Neural progenitor cell (in vitro differentiated cells): ENCODE measurements around the gene KLHL28. TPM values are rescaled to one million over a fixed set of nuclear protein-coding genes. Genes with fewer than 3 reads are reported as not detected.

ENCODE experiments used
- DNase-seq: peaks from one replicate; pipeline ENCODE4 v3.0.0-alpha.2; 2016; ENCODE audit warnings: low spot score
- H2AFZ ChIP-seq: fragments of 200-600 bp; sonication (generic); replicated peaks from 2 replicates; pipeline ENCODE4 v1.6.1; 2016; ENCODE audit warnings: antibody characterized with exemption
- H3F3A ChIP-seq: fragments of 200-600 bp; sonication (generic); 2 replicates; pipeline ENCODE4 v1.6.1; 2016; ENCODE audit warnings: antibody characterized with exemption, low read depth
- H3K27ac ChIP-seq: fragments of 200-600 bp; sonication (generic); 2 replicates; pipeline ENCODE4 v1.5.1; 2016; ENCODE audit warnings: mild to moderate bottlenecking
- H3K27me3 ChIP-seq: fragments of 200-600 bp; sonication (generic); 2 replicates; pipeline ENCODE4 v1.6.1; 2016; ENCODE audit warnings: mild to moderate bottlenecking, moderate library complexity
- H3K36me3 ChIP-seq: fragments of 200-600 bp; sonication (generic); 2 replicates; pipeline ENCODE4 v1.5.1; 2016
- H3K4me1 ChIP-seq: fragments of 200-600 bp; sonication (generic); 2 replicates; pipeline ENCODE4 v1.6.1; 2016; ENCODE audit warnings: mixed run types
- H3K4me2 ChIP-seq: fragments of 200-600 bp; sonication (generic); 2 replicates; pipeline ENCODE4 v1.6.1; 2016
- H3K4me3 ChIP-seq: fragments of 200-600 bp; sonication (generic); 2 replicates; pipeline ENCODE4 v1.5.1; 2016
- H3K79me2 ChIP-seq: fragments of 200-600 bp; sonication (generic); 2 replicates; pipeline ENCODE4 v1.6.1; 2016; ENCODE audit warnings: low read depth
- H3K9ac ChIP-seq: fragments of 200-600 bp; sonication (generic); 2 replicates; pipeline ENCODE4 v1.6.1; 2016
- H3K9me3 ChIP-seq: fragments of 200-600 bp; sonication (generic); 2 replicates; pipeline ENCODE4 v1.5.1; 2016; ENCODE audit warnings: low read depth
- H4K20me1 ChIP-seq: fragments of 200-600 bp; sonication (generic); 2 replicates; pipeline ENCODE4 v1.6.1; 2016; ENCODE audit warnings: low read depth
- H3K27ac Mint-ChIP-seq: 3 replicates; pipeline ENCODE4 v1.8.0; 2021; ENCODE audit warnings: mixed read lengths
- H3K27me3 Mint-ChIP-seq: 2 replicates; pipeline ENCODE4 v1.8.0; 2022; ENCODE audit warnings: low read depth, mild to moderate bottlenecking, inconsistent platforms, moderate library complexity, mixed read lengths; ENCODE audit not compliant: insufficient read depth
- H3K36me3 Mint-ChIP-seq: 3 replicates; pipeline ENCODE4 v1.8.0; 2021; ENCODE audit warnings: mixed read lengths
- H3K4me1 Mint-ChIP-seq: 3 replicates; pipeline ENCODE4 v1.8.0; 2021; ENCODE audit warnings: mixed read lengths
- H3K4me3 Mint-ChIP-seq: 3 replicates; pipeline ENCODE4 v1.8.0; 2021; ENCODE audit warnings: mild to moderate bottlenecking, moderate library complexity, mixed read lengths
- H3K9me3 Mint-ChIP-seq: 3 replicates; pipeline ENCODE4 v1.8.0; 2020; ENCODE audit warnings: mixed read lengths
- CTCF ChIP-seq: fragments of 200-600 bp; sonication (generic); IDR thresholded peaks from 2 replicates; pipeline ENCODE4 v1.5.1; 2017; ENCODE audit warnings: antibody characterized with exemption, mild to moderate bottlenecking
- EZH2 ChIP-seq: fragments of 200-600 bp; sonication (generic); IDR thresholded peaks from 2 replicates; pipeline ENCODE4 v1.6.1; 2017; ENCODE audit warnings: antibody characterized with exemption, mild to moderate bottlenecking, moderate library complexity
- EZH2phosphoT487 ChIP-seq: fragments of 200-600 bp; sonication (generic); IDR thresholded peaks from 2 replicates; pipeline ENCODE4 v1.6.1; 2017; ENCODE audit warnings: antibody characterized with exemption
- total RNA-seq: library from RNA; depleted of rRNA; stranded (reverse); fragments of >200 nt; gene quantifications from 2 replicates; pipeline ENCODE4 v1.2.3, GENCODE V29; 2015; ENCODE audit warnings: low replicate concordance

The KLHL28 gene
- total RNA-seq, 1 donor from 2014 or later: 21.8 TPM

DNA sequence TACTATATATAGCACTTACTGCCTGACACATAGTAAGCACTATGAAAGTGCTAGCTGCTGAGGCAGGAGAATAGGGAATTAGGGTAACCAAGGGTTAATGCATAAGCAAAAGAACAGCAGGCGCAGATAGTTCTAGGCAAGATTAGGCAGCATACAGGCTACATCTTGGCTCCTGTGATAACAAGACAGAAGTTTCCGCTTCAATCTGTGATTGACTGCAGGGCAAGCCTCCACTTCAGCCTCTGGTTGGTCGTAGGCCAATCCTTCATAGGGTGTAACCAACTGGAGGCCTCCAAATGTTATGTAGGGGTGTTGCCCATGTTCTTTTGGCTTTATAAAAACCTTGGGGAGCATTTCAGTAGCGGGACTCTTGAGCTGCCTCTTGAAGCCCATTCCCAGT, 46.9 kb downstream of the KLHL28 start:
- H3K27me3 ChIP-seq: no peaks in the 10 kb centered on the region
- peaks cover 23% of the 10 kb centered on the region for H3F3A ChIP-seq
- H3K9me3 Mint-ChIP-seq: peaks cover 2% of the 10 kb centered on the region
- TF ChIP-seq EZH2phosphoT487 (no peak), CTCF (no peak), EZH2 (no peak)
- no peaks in the 10 kb centered on the region for H3K9me3 ChIP-seq
- no peak overlapping the region for H3K9ac ChIP-seq
- DNase-seq: peak; percentile 32
- peaks cover 5% of the 10 kb centered on the region for H3K4me1 ChIP-seq
- no peak overlapping the region for H3K4me2 ChIP-seq
- no peaks in the 10 kb centered on the region for H3K4me1 Mint-ChIP-seq
- H2AFZ ChIP-seq: peak overlapping the region; percentile 71
- H3K4me3 ChIP-seq: no peak overlapping the region
- H3K27ac Mint-ChIP-seq: no peak overlapping the region
- no peak overlapping the region for H3K27ac ChIP-seq
- H3K36me3 Mint-ChIP-seq: no peaks in the 10 kb centered on the region
- H3K27me3 Mint-ChIP-seq: peaks cover 4% of the 10 kb centered on the region
- no peaks in the 10 kb centered on the region for H4K20me1 ChIP-seq
- no peaks in the 10 kb centered on the region for H3K36me3 ChIP-seq
- H3K79me2 ChIP-seq: no peaks in the 10 kb centered on the region
- no peak overlapping the region for H3K4me3 Mint-ChIP-seq

DNA sequence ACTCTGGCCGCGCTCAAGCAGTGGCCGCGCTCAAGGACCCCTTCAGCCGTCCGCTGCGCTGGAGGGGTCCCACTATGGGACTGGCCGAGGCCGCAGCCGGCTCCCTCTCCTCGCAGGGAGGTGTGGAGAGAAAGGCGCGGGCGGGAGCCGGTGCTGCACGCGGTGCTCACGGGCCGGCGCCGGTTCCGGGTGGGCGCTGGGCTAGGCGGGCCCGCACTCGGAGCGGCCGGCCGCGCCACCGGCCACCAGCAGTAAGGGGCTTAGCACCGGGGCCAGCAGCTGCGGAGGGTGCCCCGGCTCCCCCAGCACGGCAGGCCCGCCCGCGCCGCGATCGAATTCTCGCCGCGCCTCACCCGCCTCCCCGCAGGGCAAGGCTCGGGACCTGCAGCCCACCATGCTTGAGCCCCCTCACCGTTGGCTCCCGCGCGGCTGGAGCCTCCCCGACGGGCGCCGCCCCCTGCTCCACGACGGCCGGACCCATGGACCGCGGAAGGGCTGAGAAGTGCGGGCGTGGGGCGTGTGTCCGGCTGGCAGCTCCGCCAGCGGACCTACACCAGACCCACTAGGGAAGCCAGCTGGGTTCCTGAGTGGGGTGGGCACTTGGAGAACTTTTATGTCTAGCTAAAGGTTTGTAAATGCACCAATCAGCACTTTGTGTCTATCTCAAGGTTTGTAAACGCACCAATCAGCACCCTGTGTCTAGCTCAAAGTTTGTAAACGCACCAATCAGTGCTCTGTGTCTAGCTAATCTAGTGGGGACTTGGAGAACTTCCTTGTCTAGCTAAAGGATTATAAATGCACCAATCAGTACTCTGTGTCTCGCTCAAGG, 49.5 kb downstream of the KLHL28 start:
- Mint-ChIP-seq H3K9me3 (peaks cover 2% of the 10 kb centered on the region), H3K36me3 (no peaks in the 10 kb centered on the region), H3K27ac (no peak overlapping the region), H3K4me3 (no peak overlapping the region), H3K4me1 (no peaks in the 10 kb centered on the region), H3K27me3 (peaks cover 4% of the 10 kb centered on the region)
- Histone ChIP-seq H2AFZ (no peak overlapping the region), H3K4me3 (no peak overlapping the region), H3F3A (peaks cover 22% of the 10 kb centered on the region), H4K20me1 (no peaks in the 10 kb centered on the region), H3K36me3 (no peaks in the 10 kb centered on the region), H3K4me2 (no peak overlapping the region), H3K27me3 (no peaks in the 10 kb centered on the region), H3K4me1 (peaks cover 5% of the 10 kb centered on the region), H3K9ac (no peak overlapping the region), H3K27ac (no peak overlapping the region), H3K79me2 (no peaks in the 10 kb centered on the region), H3K9me3 (no peaks in the 10 kb centered on the region)
- DNase-seq: no peak
- no peak for TF ChIP-seq EZH2phosphoT487
- TF ChIP-seq EZH2: no peak
- no peak for TF ChIP-seq CTCF

DNA sequence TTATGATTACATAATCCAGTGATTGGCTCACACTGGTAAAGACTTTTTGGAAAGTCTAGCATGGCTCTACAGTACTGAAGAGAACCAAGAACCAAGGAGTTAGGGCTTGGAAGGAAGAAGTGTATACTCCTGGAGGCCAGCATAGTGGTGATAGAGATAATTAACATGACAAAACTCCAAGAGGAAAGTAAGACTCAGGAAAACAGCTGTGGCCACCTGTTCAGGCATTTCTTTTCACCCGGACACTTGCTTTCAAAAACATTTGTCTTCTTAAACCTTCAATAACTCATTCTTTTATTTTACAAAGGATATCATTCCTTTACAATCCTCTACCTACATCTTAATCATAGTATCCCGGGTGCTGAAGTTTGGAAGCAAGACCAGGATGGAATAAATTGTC, 50.9 kb downstream of the KLHL28 start:
- peaks cover 16% of the 10 kb centered on the region for H3F3A ChIP-seq
- no peaks in the 10 kb centered on the region for H3K9me3 ChIP-seq
- no peaks in the 10 kb centered on the region for H3K4me1 Mint-ChIP-seq
- no peak overlapping the region for H3K4me3 ChIP-seq
- no peak for TF ChIP-seq CTCF
- TF ChIP-seq EZH2phosphoT487: no peak
- no peak for TF ChIP-seq EZH2
- no peak overlapping the region for H3K9ac ChIP-seq
- H3K79me2 ChIP-seq: no peaks in the 10 kb centered on the region
- H3K27ac Mint-ChIP-seq: no peak overlapping the region
- no peaks in the 10 kb centered on the region for H3K36me3 ChIP-seq
- peaks cover 2% of the 10 kb centered on the region for H3K9me3 Mint-ChIP-seq
- H3K36me3 Mint-ChIP-seq: no peaks in the 10 kb centered on the region
- no peaks in the 10 kb centered on the region for H4K20me1 ChIP-seq
- H3K27me3 Mint-ChIP-seq: peaks cover 4% of the 10 kb centered on the region
- no peak overlapping the region for H3K4me3 Mint-ChIP-seq
- H2AFZ ChIP-seq: peak overlapping the region; percentile 53
- peaks cover 5% of the 10 kb centered on the region for H3K4me1 ChIP-seq
- no peak overlapping the region for H3K4me2 ChIP-seq
- no peak overlapping the region for H3K27ac ChIP-seq
- DNase-seq: no peak
- H3K27me3 ChIP-seq: no peaks in the 10 kb centered on the region
